GM12801 (cell line): ENCODE data around the gene SAP25.

Experiments
- TF ChIP-seq, protein P1 (sequence below): IDR thresholded peaks from one replicate; pipeline ENCODE4 v1.5.1; 2011; ENCODE audit warnings: control low read depth; ENCODE audit not compliant: insufficient read length; ENCODE audit errors: extremely low read depth

The SAP25 gene

GRCh38 chr7:100545360-100546128 is 28.2 kb downstream of the SAP25 start:
- TF ChIP-seq, protein P1, sequence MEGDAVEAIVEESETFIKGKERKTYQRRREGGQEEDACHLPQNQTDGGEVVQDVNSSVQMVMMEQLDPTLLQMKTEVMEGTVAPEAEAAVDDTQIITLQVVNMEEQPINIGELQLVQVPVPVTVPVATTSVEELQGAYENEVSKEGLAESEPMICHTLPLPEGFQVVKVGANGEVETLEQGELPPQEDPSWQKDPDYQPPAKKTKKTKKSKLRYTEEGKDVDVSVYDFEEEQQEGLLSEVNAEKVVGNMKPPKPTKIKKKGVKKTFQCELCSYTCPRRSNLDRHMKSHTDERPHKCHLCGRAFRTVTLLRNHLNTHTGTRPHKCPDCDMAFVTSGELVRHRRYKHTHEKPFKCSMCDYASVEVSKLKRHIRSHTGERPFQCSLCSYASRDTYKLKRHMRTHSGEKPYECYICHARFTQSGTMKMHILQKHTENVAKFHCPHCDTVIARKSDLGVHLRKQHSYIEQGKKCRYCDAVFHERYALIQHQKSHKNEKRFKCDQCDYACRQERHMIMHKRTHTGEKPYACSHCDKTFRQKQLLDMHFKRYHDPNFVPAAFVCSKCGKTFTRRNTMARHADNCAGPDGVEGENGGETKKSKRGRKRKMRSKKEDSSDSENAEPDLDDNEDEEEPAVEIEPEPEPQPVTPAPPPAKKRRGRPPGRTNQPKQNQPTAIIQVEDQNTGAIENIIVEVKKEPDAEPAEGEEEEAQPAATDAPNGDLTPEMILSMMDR, result no peak

DNA sequence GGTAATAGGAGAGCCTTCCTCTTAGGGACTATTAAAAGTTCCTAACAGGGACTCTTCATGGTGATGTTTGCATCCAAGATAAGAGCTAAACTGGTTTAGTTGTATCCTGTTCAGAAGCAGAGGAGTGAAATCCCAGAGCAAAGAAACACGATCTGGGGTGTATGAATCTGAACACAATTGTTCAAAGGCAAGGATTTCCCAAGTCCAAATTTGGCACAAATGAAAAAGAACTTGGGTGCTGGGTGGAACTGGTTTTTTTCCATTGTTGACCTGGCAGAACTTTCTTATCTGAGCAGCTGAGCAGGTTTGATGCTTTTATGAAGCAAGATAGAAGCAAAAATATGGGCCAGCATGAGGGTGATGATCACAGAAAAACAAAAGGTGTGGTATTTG is 28.7 kb downstream of the SAP25 start:
- TF ChIP-seq, protein P1, result no peak

- TF ChIP-seq, protein P1, result no peak
Observed at GRCh38 chr7:100544386-100544785, 29.3 kb downstream of the SAP25 start.

GRCh38 chr7:100543586-100543985 is 30.1 kb downstream of the SAP25 start:
- TF ChIP-seq, protein P1, result no peak

- TF ChIP-seq, protein P1, result no peak
Observed at GRCh38 chr7:100540073-100540723, 33.5 kb downstream of the SAP25 start.

DNA sequence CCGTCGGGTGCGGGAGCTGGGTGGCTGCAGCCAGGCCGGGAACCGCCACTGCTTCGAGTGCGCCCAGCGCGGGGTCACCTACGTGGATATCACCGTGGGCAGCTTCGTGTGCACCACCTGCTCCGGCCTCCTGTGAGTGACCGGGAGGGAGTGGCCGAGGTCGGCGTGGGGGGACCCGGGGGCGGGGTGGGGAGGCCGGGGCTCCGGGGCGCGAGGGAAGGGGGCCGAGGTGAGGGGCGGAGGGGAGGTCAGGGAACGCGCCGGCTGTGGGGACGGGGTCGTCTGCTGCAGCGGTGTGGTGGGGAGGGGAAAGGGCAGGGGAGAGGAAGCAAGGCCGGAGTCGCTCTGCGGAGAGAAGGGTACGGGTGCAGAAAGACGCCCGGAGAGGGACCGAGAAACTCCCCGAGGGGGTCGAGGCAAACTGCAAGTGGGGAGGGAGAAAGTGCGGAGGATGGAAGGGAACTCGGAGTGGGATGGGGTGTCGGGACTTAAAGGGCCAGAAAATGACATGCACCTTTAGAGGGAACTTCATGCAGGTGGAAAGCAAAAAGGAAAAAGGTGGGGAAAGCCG is 34.2 kb downstream of the SAP25 start:
- TF ChIP-seq, protein P1, result no peak

DNA sequence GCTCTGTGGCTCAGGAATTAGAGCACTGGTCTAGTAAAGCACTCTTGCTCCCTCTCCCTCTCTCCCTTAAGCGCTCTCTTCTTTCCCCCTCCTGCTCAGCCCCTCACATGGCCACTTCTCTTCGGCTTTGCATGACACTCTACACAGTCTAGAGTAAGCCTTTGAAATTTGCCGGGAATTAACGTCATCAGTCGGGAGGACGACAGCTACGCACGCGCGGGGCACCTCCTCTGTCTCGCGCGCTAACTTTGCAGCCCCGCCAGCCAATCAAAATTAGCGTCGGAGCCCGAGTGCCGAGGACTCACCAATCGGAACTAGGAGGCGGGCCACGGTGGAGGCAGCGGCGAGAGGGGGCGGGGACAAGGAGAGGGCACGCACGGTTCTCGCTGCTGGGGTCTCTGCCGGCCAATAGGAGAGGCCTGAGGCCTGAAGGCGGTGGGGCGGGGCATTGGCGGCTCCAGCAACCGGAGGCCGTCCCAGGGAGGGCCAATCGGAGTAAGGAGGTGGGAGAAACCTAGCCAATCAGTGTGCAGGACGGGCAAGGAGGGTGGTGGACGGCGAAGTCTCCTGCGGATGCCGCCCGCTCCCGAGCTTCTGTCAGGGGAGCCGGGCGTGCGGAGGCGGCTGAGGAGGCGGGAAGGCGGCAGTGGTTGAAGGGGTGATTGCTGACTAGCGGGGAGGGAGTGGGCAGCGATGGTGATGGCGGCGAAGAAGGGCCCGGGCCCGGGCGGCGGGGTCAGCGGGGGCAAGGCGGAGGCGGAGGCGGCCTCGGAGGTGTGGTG is 34.9 kb downstream of the SAP25 start, which contains the start of gene AGFG2:
Gene AGFG2 (plus strand): TSS at position 550 of the 782 bp plus-strand sequence. CDS start 144 bp downstream, at position 694.
- TF ChIP-seq, protein P1, result no peak
